ENCODE data around the gene PAFAH1B1.

Gene PAFAH1B1

DNA sequence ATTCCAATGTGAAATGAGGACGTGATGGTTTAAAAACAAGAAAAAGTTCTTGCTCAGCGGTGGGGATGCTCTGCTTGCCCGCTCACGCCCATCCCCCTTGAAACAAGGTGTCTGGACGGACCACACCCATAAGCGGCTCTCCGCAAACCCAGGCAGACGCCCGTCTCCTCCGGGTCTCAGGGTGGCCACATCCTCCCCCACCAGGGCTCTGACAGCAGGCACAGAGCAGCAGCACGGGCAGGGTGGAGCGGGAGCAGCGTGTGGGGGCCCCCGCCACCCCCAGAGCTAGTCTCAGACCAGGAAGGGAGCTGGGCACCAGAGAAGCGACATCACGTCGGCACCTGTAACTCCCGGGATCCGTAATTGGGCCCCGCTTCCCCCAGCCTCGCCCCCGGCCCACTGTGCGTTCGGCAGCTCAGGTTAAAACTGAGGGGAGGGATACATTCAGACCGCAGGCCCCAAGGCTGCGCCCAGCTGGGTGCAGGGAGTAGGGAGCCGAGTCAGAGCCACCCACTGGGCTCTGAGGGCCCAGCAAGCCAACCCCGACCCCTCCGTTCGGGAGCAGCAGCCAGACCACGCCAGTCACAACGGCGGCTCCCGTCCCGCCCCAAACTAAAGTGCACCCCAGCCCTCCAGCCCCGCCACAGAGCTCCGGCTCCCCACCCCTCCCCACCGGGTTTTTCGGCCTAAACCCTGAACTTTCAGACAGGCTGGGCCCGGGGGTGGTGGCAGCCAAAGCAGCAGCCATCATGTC is 96.1 kb downstream of the PAFAH1B1 start:
- no peak for DNase-seq (ENCODE audit: extremely low read depth, low read depth)
- TF ChIP-seq, protein P1, sequence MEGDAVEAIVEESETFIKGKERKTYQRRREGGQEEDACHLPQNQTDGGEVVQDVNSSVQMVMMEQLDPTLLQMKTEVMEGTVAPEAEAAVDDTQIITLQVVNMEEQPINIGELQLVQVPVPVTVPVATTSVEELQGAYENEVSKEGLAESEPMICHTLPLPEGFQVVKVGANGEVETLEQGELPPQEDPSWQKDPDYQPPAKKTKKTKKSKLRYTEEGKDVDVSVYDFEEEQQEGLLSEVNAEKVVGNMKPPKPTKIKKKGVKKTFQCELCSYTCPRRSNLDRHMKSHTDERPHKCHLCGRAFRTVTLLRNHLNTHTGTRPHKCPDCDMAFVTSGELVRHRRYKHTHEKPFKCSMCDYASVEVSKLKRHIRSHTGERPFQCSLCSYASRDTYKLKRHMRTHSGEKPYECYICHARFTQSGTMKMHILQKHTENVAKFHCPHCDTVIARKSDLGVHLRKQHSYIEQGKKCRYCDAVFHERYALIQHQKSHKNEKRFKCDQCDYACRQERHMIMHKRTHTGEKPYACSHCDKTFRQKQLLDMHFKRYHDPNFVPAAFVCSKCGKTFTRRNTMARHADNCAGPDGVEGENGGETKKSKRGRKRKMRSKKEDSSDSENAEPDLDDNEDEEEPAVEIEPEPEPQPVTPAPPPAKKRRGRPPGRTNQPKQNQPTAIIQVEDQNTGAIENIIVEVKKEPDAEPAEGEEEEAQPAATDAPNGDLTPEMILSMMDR (IDR thresholded peaks at IDR 0.05; ENCODE audit: low read depth, low read length), result no peak

DNA sequence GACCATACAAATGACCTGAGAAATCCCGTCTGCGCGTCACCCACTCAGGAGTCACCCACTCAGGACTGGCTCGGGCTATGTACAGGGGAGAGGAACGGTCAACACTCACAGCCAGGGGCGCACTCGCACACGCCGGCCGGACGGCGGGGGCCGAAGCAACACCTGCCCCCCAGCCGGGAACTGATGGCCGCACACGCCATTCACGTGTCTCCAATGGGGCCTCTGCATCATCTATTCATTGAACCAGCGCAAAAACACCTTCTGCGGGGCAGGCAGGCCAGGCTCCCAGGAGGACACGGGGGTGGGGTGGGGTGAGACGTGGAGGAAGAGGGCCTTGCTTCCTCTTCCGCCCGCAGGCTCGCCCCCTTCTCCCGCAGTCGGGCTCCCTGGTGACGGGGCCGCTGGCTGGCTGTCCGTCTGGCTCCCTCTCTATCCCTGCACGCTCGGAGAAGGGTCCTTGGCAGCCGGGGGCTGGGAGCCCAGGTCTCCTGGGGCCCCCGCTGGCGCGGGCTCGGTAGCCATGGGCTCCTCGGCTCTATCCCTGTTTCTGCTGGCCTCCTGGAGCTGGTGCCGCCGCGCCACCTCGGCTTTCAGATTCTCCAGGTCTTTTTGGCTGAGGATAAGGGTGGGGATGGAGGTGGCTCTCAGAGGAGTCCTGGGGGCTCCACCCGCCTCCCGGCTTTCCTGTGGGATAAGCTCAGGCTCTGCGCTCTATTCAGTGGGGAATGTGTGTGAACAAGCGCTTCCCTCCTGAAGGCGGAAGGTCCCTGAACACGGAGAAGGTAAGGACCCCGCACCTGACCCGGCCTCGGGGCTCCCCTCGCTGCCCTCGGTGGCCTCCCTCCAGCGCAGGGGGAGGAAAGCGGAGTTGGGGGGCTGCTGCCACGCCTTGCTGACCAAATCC is 97.0 kb downstream of the PAFAH1B1 start:
- TF ChIP-seq, protein P1 (IDR thresholded peaks at IDR 0.05; ENCODE audit: low read depth, low read length), result no peak
- DNase-seq (ENCODE audit: extremely low read depth, low read depth), result no peak

- TF ChIP-seq, protein P1 (IDR thresholded peaks at IDR 0.05; ENCODE audit: low read depth, low read length), result no peak
- DNase-seq (ENCODE audit: extremely low read depth, low read depth), result no peak
Observed at GRCh38 chr17:2691069-2691871, 97.8 kb downstream of the PAFAH1B1 start.

DNA sequence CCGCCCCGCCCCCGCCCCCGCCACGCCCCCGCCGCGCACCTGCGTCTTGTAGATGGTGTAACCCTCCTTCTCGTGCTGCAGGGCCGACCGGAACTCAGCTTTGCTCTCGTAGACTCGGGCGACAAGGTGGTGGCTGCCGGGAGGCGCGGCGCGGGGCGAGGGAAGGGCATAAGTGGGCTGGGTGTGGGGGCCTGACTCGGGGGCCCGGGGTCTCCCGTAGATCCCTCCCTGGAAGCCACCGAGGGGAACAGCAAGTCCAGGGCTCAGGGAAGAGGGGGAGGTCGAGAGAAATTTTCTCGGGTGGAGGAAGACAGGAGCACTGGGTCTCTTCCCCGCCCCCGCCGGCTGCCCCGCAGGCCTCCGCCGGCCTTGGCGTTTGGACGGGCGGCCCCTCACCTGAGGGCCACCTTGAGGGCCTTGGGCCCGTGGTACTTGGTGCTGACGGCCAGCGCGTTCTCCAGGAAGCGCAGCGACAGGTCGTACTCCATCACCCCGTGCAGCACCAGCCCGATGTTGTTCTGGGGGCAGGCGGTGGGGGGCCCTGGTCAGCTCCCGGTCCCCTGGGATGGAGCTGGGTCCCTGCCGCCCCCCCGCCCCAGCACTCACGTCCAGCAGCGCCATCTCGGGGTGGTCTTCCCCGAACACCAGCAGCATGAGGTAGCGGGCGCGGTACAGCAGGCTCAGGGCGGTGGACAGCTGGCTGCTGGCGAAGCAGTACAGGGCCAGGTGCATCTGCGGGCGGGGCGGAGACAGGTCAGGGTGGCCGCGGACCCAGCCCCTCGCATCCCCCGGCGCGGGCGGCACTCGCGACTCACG is 98.7 kb downstream of the PAFAH1B1 start:
- TF ChIP-seq, protein P1 (IDR thresholded peaks at IDR 0.05; ENCODE audit: low read depth, low read length), result no peak
- no peak for DNase-seq (ENCODE audit: extremely low read depth, low read depth)

- TF ChIP-seq, protein P1 (IDR thresholded peaks at IDR 0.05; ENCODE audit: low read depth, low read length), result no peak
- no peak for DNase-seq (ENCODE audit: extremely low read depth, low read depth)
Observed at GRCh38 chr17:2692781-2693135, 99.3 kb downstream of the PAFAH1B1 start.

- TF ChIP-seq, protein P1 (IDR thresholded peaks at IDR 0.05; ENCODE audit: low read depth, low read length), result no peak
- no peak for DNase-seq (ENCODE audit: extremely low read depth, low read depth)
Observed at GRCh38 chr17:2693561-2694380, 100.3 kb downstream of the PAFAH1B1 start.
